Cardiac septum (tissue), 1 donor: ENCODE measurements around the gene CLTA. TPM values are rescaled to one million over a fixed set of nuclear protein-coding genes. Genes with fewer than 3 reads are reported as not detected.

Experiments
- total RNA-seq: library from RNA; stranded (reverse); fragmentation: NEBNext Ultra II Directional; extraction: Animal tissue kit (Norgen Biotek cat#: 25700); gene quantifications from one replicate; pipeline ENCODE4 v1.2.1, GENCODE V29; 2021
- donor health status: DM: no; HTN: no; CAD: no.

CLTA gene
- total RNA-seq, 1 donor from 2014 or later = 58.3 TPM

Other genes with a start within 250 kb of the CLTA start
- not detected for gene OR2S2, start 232.8 kb upstream of the CLTA start, total RNA-seq
- 5.8 TPM for gene RECK, start 154.0 kb upstream of the CLTA start, total RNA-seq
- 6.6 TPM for gene GLIPR2, start 54.2 kb upstream of the CLTA start, total RNA-seq
- 0.16 TPM for gene CCIN, start 21.5 kb upstream of the CLTA start, total RNA-seq
- 13.5 TPM for gene GNE, start 67.5 kb downstream of the CLTA start, total RNA-seq
- gene RNF38, start 209.3 kb downstream of the CLTA start, total RNA-seq = 41.2 TPM